HG03558 (cell line): ENCODE measurements around the gene BCAS1.

ENCODE experiments used
- ATAC-seq: cut with Tn5 transposase; IDR thresholded peaks from one replicate; pipeline ENCODE4 v1.9.1; 2021; ENCODE audit warnings: moderate number of reproducible peaks; ENCODE audit not compliant: unreplicated experiment; ENCODE audit errors: extremely low read depth

BCAS1 gene

DNA sequence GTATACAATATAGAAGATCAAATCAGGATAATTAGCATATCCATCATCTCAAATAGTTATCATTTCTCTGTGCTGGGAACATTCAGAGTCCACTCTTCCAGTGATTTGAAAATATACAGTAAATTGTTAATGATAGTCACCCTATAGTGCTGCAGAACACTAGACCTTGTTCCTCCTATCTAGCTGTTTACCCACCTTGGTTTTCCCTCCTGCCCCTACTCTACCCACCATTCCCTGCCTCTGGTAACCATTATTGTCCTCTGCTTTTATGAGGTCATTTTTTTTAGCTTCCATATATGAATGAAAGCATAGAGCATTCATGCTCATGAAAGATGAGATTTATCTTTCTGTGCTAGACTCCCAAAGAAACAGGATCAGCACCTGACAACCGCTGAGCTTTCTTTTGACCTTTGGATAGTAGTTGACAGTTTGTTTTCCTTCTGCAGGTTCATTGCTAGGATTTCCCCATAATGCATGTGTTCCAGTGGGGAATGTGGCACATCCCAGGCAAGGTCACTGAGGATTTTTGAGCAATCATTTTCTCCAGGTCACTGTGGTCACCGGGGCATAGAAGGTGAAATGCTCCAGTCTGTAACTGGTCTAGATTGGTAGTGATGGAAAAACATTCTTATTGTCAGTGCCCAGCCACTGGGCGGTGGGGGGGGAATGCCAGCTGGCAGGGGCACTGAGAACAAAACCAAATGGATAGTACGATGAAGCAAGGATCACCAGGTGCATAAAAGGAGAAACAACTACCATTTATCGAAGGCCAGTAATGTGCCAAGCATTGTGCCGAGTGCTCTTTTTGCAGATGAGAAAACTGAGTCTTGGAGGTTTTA lies 33.6 kb upstream of the BCAS1 start:
- no peak for ATAC-seq

- no peak for ATAC-seq
Measured at GRCh38 chr20:54103067-54103761, 32.8 kb upstream of the BCAS1 start.

DNA sequence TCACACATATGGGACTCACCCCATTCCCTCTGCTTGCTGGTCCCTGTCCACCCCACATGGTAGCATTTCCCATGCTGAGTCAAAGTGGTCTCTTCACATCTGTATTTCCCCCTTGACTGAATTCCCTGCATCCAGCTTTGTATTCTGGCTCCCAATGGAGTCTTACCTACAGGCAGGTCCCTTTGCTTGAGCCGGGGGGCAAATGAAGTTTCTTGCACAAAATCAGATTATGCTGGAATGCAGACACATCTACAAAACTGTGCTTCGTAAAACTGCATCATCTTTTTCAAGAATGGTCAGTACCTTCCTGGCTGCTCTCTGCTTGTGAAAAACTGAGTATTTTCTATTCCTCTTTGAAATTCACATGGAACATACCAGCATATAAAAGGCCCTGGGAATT lies 32.1 kb upstream of the BCAS1 start:
- ATAC-seq = no peak

DNA sequence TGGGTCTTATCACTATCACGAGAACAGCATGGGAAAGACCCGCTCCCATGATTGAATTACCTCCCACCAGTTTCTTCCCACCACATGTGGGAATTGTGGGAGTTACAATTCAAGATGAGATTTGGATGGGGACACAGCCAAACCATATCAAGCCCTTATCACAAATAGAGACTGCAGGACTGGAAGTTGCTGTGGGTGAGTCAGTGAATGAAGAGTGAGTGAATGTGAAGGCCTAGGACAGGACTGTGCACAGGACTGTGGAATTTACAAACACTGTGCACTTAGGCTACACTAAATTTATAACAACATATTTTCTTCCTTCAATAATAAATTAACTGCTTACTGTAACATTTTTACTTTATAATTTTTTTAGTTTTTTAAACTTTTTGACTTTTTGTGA lies 30.2 kb upstream of the BCAS1 start:
- no peak for ATAC-seq

GRCh38 chr20:54099894-54100293 lies 29.5 kb upstream of the BCAS1 start:
- no peak for ATAC-seq

GRCh38 chr20:54098047-54098446 lies 27.7 kb upstream of the BCAS1 start:
- ATAC-seq = no peak

GRCh38 chr20:54097236-54097529 lies 26.8 kb upstream of the BCAS1 start:
- no peak for ATAC-seq

DNA sequence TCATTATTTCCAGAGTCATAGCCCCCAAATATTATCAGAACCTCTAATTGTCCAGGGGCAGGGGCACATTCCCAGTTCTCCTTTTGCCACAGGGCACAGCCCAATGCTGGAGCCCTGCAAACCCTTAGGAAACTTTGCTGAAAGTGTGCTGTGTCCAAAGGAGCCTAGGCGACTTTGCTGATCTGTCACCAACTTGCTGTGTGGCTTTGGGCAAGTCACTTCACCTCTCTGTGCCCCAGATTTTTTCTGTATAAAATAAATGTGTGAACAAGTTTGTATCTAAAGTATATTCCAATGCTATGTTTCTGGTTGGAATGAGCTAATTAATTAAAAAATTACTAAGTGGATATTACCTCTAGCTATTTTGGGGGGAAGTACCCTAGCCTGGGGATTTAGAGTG lies 25.4 kb upstream of the BCAS1 start:
- no peak for ATAC-seq

DNA sequence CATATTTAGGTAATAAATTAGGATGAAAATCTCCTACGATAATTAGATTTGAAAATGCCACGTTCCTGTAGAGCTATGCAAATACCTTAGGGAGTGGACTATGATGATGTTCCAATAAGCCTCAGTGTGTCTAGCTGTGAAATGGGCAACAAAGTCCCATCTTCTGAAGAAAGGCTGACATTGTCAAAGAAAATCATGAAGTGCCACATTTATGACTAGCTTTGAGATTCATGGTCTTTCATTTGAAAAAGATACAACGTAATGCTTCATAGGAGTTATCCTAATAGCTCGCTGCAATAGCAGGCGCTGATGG lies 23.8 kb upstream of the BCAS1 start:
- ATAC-seq = no peak

DNA sequence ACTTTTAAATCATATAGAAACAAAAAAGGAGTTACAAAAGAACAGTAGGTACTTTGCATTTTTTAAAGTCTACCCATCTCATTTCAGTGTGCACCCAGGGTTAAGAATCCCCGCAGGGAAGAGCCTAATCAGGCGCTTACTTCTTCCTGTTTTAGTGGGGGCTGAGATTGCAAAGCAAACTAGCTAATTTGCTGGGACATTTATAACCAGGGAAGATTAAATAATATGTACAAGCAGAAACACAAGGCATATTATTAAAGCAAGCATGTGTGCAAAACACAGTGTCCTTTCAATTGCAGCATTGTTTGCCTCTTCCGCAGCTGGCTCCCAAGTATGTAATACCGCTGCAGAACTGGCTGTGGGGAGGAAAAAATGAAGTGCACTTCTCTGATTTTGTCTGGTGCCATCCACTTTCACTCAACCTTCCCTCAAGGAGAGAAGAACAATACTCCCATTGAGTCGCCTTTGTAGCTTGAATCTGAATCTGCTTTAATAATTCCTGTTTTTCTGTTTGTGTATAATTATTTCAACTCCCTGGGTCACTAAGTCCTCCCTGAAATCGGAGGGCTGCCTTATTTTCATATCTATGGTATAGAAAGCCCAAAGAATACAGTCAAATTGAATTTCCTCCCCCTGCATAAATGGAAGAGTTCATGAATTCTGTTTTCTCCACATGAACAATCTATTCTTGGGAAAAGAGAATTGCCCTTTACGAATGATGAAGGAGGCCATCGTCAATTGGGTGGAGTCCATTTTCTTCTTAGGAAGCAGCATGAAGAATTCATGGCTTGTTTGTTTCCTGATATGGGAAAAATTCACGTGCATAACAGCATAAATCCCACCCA lies 23.3 kb upstream of the BCAS1 start:
- ATAC-seq = no peak

GRCh38 chr20:54092021-54092420 lies 21.6 kb upstream of the BCAS1 start:
- no peak for ATAC-seq

DNA sequence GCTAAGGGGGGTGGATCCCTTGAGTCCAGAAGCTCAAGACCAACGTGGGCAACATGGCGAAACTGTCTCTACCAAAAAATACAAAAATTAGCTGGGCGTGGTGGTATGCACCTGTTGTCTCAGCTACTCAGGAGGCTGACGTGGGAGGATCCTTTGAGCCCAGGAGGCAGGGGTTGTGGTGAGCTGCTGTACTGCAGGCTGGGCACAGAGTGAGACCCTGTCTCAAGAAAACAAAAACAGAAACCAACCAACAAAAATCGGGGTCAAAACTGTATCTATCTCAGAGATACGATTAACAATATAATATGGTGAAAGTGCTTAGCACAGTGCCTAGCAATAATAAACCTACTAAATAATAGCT lies 20.7 kb upstream of the BCAS1 start:
- ATAC-seq = no peak

DNA sequence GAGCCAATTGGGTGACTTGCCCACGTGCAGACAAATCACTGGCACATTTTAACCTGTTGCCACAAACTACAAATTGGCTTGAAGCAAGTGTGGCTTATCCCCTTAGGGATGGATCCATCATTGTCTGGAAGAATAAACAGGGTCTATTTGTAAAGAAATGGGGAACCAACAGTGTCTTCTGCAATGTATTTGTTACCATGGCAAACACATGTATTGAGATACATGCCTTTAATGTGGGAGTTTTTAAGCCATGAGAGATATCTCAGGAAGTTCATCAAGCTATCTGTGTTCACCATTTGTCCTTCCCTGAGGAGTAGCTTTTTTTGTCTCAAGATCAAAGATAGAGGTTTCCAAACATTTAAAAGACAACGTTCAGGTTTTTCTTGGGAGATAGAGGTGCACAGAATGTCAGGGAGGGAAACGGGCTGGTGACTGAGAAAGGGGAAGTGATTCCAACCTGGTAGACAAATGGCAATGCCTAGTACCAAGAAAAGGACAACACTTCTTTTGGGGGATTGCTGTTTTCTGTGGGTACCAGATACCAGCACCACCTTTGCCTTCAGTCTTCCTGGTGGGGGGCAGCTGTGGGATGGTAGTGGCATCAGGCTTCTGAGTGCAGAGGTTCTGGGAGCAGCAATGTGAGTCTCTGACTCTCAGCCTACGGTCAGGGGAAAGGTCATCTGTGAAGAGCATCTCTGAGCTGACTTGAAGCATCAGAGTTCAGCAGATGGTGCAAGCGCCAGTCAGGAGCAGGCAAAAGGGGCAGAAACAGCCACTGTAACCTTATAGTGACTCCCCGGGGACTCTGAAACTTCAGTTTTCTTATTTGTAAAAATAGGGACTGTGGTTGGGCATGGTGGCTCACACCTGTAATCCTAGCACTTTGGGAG lies 20.1 kb upstream of the BCAS1 start:
- no peak for ATAC-seq

- no peak for ATAC-seq
Measured at GRCh38 chr20:54088430-54088829, 18.0 kb upstream of the BCAS1 start.

GRCh38 chr20:54086507-54087039 lies 16.2 kb upstream of the BCAS1 start:
- ATAC-seq = no peak

DNA sequence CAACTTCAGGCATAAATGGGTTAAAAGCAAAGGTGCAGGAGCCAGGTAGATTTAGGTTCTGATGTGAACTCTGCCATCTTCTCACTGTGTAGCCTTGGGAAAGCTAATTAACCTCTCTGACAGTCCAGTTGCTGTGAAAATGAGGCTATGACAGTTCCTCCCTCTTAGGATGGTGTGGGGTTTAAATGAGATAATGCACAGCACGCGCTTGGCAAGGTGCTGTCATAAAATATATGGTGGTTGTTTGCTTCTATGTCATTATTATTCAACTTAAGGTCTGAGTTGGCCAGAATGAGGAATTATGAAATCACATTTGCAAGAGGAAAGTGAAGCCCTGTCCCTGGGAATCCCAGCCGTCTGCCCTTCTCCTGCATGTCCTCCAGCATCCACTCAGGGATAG lies 15.5 kb upstream of the BCAS1 start:
- ATAC-seq = no peak

DNA sequence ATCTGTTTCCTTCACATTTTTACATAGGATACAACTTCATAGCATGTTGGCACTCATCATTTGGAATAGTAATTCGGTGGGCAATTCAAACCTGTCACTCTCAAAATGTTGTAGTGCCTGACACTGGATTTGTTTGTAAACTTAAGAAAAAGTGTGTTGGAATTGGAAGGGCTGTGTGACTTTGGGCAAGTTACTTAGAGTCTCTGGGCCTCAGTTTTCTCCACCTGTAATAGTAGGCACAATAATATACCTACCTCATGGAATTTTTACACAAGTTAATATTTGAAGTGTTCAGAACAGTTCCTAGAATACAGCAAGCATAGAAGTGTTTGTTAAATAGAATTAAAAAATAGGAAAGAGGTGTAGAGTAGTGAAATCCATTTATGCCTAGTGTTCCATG lies 15.0 kb upstream of the BCAS1 start:
- ATAC-seq = no peak

DNA sequence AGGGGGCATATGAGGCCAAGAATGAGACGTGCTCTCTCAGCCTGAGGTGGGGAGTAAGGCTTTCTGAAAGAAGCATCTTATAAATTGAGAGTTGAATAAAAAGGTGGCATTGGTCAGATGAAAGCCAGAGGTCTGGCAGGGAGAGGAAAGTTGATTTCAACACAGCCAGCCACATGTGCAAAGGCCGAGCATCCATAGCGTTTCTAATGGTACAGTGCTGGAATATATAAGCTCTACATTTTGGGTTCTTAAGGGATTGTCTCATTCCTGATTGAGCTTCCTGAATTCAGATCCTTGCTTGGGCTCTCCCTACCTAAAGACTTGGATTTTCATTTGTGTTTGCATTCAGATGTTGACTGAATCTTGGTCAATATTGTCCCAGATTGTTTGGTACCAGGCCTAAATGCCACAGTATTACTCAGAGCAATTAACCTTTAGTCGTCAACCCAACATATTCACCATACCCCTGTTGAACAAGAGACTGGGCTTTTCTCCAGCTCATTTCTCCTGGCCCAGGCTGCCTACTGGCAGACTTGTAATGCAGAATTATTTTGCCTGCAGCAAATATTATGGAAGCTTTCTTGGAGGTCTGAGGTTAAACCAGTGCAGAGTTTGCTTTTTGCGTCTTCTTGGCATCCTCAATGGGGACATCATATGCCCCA lies 14.5 kb upstream of the BCAS1 start:
- no peak for ATAC-seq

DNA sequence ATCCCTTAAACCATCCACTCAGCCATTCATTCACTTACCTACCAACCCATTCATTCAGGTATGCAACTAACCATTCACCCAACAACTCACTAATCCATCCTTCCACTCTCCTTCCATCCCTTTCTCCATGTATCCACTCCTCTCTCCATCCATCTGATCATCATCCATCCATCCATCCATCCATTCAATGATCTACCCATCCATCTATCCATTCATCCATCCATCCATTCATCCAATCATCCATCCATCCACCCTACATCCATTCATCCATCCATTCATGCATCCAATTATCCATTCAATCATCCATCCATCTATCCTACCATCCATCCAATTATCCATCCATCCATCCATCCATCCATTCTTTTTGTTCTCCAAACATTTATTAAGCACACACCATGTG lies 13.8 kb upstream of the BCAS1 start:
- no peak for ATAC-seq

DNA sequence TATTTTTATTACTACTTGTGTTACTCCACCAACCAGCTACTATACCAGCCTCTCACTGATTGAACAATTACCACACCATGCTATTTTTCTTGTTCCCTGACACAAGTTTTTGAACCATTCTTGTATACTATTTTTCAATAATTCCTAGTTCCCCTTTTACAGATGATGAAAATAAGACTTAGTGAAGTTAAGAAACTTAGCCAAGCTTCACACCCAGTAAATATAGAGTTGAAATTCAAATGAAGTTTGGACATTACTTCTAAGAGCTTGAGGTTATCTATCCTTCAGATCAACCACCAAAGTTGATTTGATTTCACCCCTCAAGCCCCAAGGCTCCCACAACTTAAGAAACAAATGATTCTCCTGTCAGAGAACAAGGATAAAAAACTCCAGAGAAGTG lies 13.1 kb upstream of the BCAS1 start:
- ATAC-seq = no peak
